Lower leg skin (tissue), 4 donors: ENCODE data around the gene ARAP1. TPM values are rescaled to one million over a fixed set of nuclear protein-coding genes. Genes with fewer than 3 reads are reported as not detected.

Experiments used
- DNase-seq, 2 donors: peaks; one replicate each; pipeline ENCODE4 v3.0.0-alpha.2; 2019; ENCODE audit warnings: low spot score in 2 of 2
- H3K4me3 ChIP-seq: fragments of 200-600 bp; sonication (generic); 2 replicates; pipeline ENCODE4 v1.5.1; 2017; ENCODE audit warnings: mild to moderate bottlenecking, low read depth; ENCODE audit not compliant: poor library complexity, severe bottlenecking
- CTCF ChIP-seq, 3 donors: fragments of 450-650 bp; IDR thresholded peaks; one replicate each; pipeline ENCODE4 v1.5.1; 2016; ENCODE audit warnings: antibody characterized with exemption in 3 of 3, mild to moderate bottlenecking in 3 of 3, moderate library complexity in 2 of 3
- POLR2A ChIP-seq, 2 donors: fragments of 450-650 bp; IDR thresholded peaks; one replicate each; pipeline ENCODE4 v1.6.1; 2016 to 2017; ENCODE audit warnings: antibody characterized with exemption in 2 of 2, mild to moderate bottlenecking in 1 of 2, moderate library complexity in 1 of 2
- WGBS, 2 donors: methylation state at CpG; one replicate each; pipeline ENCODE4 v1.1.5; 2018; 5-methylcytosine and 5-hydroxymethylcytosine counted together
- intact Hi-C: fragments of 100-400 bp; cut with DNase I; formaldehyde crosslinking; loops from one replicate; pipeline ENCODE4 v1.15.0; 2023; ENCODE audit warnings: low total_unique reads
- total RNA-seq, 4 donors: library from RNA; depleted of rRNA; stranded (reverse); fragments of >200 nt; gene quantifications; one replicate each; pipeline ENCODE4 v1.1.0, GENCODE V29; 2016

The ARAP1 gene
- total RNA-seq, 4 donors from 2014 or later = 60.6 to 89.6 (median 80.6) TPM

- DNase-seq = no peak
- peak overlapping the region; percentile 43 for H3K4me3 ChIP-seq
- 21 to 59% methylated on average over 3 to 17 of the region's 17 CpGs for WGBS, 2 donors
- intact Hi-C loops = no loop called here
- no peak for TF ChIP-seq POLR2A (IDR thresholded peaks at IDR 0.05)
- TF ChIP-seq CTCF (IDR thresholded peaks at IDR 0.05) = no peak
Observed at GRCh38 chr11:72781063-72781312, 28.8 kb upstream of the ARAP1 start.

- 73% methylated on average over 8 to 10 of the region's 10 CpGs for WGBS, 2 donors
- peak overlapping the region; percentile 43 for H3K4me3 ChIP-seq
- no peak for DNase-seq
- TF ChIP-seq POLR2A (IDR thresholded peaks at IDR 0.05) (no peak), CTCF (IDR thresholded peaks at IDR 0.05) (no peak)
- intact Hi-C loops = no loop called here
Observed at GRCh38 chr11:72780296-72781062, 28.3 kb upstream of the ARAP1 start.

GRCh38 chr11:72779495-72780128 is 27.4 kb upstream of the ARAP1 start:
- WGBS, 2 donors = 79 to 80% methylated on average over 4 of the region's 4 CpGs
- TF ChIP-seq CTCF (IDR thresholded peaks at IDR 0.05) = no peak
- TF ChIP-seq POLR2A (IDR thresholded peaks at IDR 0.05) = no peak
- no peak overlapping the region for H3K4me3 ChIP-seq
- intact Hi-C loops = no loop called here
- no peak for DNase-seq

GRCh38 chr11:72778535-72779494 is 26.6 kb upstream of the ARAP1 start:
- no peak for DNase-seq
- no peak overlapping the region for H3K4me3 ChIP-seq
- TF ChIP-seq CTCF (IDR thresholded peaks at IDR 0.05) (no peak), POLR2A (IDR thresholded peaks at IDR 0.05) (no peak)
- 92 to 93% methylated on average over 7 of the region's 7 CpGs for WGBS, 2 donors
- intact Hi-C loops = no loop called here

- TF ChIP-seq CTCF (IDR thresholded peaks at IDR 0.05) = no peak
- intact Hi-C loops = no loop called here
- WGBS, 2 donors = 72 to 84% methylated on average over 5 of the region's 5 CpGs
- DNase-seq = no peak
- H3K4me3 ChIP-seq = no peak overlapping the region
Observed at GRCh38 chr11:72777755-72778278, 25.6 kb upstream of the ARAP1 start.
